Bone marrow (tissue), 2 donors: ENCODE data around the gene SMIM36.
A peak's percentile ranks its signal among the peaks of the same experiment; 100 is the strongest.
"Not testable (repeated sequence)": the region's sequence is repeated elsewhere in the genome, so short reads cannot be mapped to it uniquely, and the experiment has no call there.

ENCODE experiments used
- DNase-seq, 2 donors: peaks; one replicate each; lab custom pipeline; 2025; lab: John Stamatoyannopoulos, UW

SMIM36 gene

GRCh38 chr17:55433629-55434422, 77.4 kb downstream of the SMIM36 start:
- DNase-seq, result no peak

GRCh38 chr17:55433029-55433628, 78.1 kb downstream of the SMIM36 start:
- no peak for DNase-seq

GRCh38 chr17:55432358-55433028, 78.8 kb downstream of the SMIM36 start:
- no peak for DNase-seq

GRCh38 chr17:55431914-55432313, 79.3 kb downstream of the SMIM36 start:
- DNase-seq, result not testable (repeated sequence)

- no peak for DNase-seq
Observed at GRCh38 chr17:55430541-55431288, 80.5 kb downstream of the SMIM36 start.

GRCh38 chr17:55427587-55427882, 83.7 kb downstream of the SMIM36 start:
- no peak for DNase-seq

- no peak for DNase-seq
Observed at GRCh38 chr17:55426851-55427586, 84.2 kb downstream of the SMIM36 start.

GRCh38 chr17:55424893-55425540, 86.2 kb downstream of the SMIM36 start:
- no peak for DNase-seq

- no peak for DNase-seq
Observed at GRCh38 chr17:55423535-55423934, 87.7 kb downstream of the SMIM36 start.

GRCh38 chr17:55422828-55423164, 88.5 kb downstream of the SMIM36 start:
- not testable (repeated sequence) for DNase-seq

- no peak for DNase-seq
Observed at GRCh38 chr17:55421179-55421934, 89.9 kb downstream of the SMIM36 start, which contains the start of gene MMD. Gene MMD (minus strand): TSS chr17:55421835. CDS start chr17:55421695, 140 bp downstream.

- peak in 1 of 2 donors; percentile 7 for DNase-seq
Observed at GRCh38 chr17:55420776-55421178, 90.5 kb downstream of the SMIM36 start.

GRCh38 chr17:55420067-55420775, 91.0 kb downstream of the SMIM36 start:
- peak in 1 of 2 donors; percentile 56 for DNase-seq

- DNase-seq, result no peak
Observed at GRCh38 chr17:55418369-55419268, 92.6 kb downstream of the SMIM36 start.

GRCh38 chr17:55417411-55418268, 93.6 kb downstream of the SMIM36 start:
- no peak for DNase-seq

- no peak for DNase-seq
Observed at GRCh38 chr17:55416470-55417052, 94.7 kb downstream of the SMIM36 start.

GRCh38 chr17:55416000-55416399, 95.3 kb downstream of the SMIM36 start:
- no peak for DNase-seq
